Measurements from ENCODE around the gene CPLANE2.
"Not testable (repeated sequence)": the region's sequence is repeated elsewhere in the genome, so short reads cannot be mapped to it uniquely, and the experiment has no call there.

CPLANE2 gene

DNA sequence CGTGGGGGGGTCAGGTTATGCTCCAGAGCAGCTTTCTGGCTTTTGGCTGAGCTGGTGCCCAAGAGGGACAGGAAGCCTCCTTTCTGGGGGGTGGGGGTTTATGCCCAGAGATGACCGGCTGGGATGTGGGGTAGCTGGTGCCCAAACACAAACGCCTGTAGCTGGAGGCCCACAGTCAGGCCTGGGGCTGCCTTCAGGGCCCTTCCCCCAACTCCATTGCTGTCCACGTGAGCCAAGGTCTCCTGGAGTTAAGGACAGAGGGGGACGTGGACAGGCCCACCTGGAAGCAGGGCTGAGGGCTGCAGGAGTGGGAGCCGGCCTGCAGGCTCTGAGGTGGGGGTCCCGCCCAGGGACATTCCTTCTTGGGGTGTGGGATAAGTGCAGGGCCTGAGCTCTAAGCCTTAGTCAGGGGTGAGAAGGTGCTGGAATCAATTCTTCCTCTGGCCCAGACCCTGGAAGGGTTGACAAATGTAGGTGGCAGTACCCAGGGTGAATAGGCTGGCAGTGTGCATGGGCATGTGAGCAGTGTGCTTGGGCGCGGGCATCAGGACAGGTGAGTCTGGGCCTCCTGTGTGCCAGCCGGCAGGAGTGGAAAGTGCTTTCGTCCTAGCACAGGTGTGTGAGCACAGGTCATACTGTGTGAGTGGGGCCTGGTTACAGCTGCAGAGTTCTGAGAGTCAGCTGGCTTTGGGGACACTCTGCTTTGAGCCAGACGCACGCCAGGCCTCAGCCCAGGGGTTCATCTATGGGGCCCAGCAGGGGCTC, 6.8 kb downstream of the CPLANE2 start:
- no peak for DNase-seq (ENCODE audit: low read depth in 2 of 2)

DNA sequence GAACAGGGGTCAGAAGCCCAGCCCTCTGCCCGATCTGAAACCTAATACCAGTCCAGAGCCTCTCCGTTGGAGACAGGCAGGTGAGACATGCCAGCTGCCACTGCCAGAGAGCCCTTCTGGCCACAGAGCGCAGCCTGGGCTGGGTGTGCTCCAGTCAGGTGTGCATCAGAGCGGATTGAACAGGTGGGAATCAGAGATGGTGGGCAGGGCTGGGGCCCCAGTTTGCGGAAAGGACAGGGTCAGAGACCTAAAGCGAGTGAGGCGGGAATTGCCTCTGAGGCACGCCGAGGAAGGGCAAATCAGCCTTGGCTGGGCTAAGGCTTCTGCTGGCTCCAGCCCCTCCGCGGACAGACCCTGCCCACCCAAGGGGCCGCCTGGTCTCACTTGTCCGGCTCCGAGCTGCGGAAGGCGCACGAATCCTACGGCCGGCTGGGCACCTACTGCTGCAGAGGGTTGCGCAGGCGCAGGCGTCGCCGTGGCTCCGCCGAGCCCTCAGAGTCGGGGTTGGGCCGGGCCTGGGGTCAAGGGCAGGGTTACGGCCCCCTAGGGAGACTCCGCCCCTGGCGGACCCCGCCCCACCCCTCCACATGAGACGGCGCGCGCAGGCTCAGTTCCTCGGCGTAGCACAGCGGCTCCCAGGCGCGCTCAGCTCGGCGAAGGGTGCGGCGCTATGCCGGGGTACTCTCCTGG, 10.3 kb downstream of the CPLANE2 start:
- no peak for DNase-seq (ENCODE audit: low read depth in 2 of 2)

DNA sequence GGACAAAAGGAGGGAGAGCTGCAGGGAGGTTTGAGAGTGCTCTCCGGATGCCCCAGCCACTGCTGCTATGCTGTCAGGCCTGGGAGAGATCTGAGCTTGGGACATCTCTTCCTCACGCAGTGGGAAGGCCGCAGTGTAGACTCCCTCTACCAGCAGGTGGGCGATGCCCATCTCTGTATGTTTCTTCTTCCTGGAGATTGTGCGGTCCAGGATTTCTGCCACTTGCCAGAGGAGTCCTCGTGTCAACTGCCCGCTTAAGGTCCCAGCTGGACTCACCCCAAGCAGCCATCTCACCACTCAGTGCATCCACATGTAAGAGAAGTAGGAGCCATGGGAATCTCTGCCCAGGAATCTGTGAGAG, 10.9 kb downstream of the CPLANE2 start:
- DNase-seq (ENCODE audit: low read depth in 2 of 2), result no peak

DNA sequence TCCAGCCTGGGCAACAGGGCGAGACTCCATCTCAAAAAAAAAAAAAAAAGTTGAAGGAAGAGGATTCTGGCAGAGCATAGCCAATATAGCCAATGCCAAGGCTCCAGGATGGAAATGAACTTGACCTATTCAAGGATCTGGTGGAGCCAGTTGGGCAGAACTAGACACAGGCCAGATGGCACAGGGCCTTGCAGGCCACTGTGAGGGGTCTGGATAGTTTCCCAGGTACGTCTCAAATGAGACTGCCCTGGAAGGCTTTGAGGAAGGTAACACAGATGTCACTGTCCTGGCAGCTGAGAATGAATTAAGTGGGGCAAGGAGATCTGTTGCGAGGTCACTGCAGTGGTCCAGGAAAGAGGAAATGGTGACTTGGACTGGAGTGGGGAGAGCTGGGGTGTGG, 12.5 kb downstream of the CPLANE2 start:
- no peak for DNase-seq (ENCODE audit: low read depth in 2 of 2)

DNA sequence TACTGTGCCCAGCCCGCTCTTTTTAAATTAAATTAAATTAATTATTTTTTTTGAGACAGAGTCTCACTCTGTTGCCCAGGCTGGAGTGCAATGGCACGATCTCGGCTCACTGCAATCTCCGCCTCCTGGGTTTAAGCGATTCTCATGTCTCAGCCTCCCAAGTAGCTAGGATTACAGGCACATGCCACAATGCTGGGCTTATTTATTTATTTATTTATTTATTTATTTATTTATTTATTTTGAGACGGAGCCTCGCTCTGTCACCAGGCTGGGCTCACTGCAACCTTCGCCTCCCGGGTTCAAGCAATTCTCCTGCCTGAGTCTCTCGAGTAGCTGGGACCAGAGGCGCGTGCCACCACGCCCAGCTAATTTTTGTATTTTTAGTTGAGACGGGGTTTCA, 14.3 kb downstream of the CPLANE2 start:
- not testable (repeated sequence) for DNase-seq (ENCODE audit: low read depth in 2 of 2)

DNA sequence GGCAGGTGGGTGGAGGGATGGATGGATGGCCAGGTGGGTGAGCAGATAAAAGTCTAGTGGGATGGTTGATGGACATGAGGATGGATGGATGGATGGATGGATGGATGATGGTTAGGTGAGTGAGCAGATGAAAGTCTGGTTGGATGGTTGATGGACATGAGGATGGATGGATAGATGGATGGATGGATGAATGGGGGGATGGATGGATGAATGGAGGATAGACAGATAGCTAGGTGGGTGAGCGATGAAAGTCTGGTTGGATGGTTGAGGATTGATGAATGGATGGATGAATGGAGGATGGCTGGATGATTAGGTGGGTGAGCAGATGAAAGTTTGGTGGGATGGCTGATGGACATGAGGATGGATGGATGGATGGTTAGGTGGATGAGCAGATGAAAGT, 15.5 kb downstream of the CPLANE2 start:
- DNase-seq (ENCODE audit: low read depth in 2 of 2), result no peak

DNA sequence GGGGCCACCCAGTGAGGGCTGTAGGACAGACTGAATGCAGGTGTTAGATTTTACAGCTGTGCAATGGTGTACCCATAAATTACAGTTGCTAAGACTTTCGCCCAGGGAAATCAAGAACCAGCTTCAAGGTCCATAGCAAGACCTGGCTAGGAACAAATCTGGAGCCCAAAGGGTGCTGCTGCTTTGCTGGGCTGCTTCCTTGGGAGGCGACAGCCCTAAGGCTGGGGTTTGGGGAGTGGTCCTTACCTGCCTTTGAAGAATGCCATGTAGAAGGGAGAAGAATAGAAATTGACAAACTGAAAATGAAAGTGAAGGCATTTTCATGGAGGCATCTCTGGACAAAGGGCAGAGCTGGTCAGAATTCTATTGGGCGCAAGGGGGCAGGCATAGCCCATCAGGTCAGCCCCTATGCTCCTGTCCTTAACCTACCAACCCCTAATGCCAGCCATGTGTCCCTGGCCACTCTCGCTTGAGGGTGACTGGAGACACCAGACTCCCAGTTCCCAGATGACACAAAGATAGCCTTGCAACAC, 16.9 kb downstream of the CPLANE2 start:
- DNase-seq (ENCODE audit: low read depth in 2 of 2), result no peak

DNA sequence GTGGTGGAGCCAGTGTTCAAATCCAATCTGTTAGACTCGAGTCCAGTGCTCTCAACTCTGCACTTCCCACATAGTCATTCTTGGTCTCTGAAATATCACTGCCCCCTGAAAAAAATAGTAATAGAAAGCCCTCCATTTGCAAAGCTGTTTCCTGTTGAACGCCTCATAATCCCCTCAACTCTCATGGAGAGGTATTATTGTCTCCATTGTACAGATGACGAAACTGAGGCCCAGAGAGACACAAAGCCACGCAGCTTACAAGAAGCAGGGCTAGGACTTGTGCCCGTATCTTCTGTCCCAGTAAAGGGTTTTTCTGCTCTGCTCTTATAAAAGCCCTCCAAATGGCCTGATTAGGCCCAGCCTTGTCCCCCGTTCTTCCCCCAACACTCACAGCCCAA, 18.3 kb downstream of the CPLANE2 start:
- DNase-seq (ENCODE audit: low read depth in 2 of 2), result no peak

DNA sequence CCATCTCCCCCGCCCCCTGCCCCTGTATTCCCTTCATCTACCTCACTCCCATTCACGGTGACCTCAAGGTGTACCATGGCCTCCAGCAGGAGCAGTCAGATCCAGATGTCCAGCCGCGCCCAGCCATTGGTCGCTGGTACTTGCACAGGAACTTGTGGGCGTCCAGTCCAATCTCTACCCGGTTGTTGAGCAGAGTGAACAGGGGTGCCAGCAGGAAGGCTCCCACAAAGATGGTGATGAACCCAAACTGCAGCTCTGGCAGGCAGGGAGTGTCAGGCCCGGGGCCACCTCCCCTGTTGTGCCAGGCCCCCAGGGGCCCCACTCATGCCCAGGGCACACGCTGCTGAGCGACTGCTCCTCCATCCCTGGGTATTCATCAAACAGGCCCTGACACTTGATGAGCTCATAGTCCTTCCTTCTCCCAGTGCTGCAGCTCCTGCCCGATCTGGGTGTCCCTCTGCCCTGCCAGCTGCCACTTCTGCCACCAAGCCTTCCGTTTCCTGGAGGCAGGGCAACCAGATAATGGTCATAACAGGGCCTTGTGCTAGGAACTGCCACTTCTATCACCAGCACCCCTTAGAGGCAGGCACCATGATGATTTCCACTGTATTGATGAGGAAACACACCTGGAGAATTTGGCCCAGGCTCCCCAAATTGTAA, 18.8 kb downstream of the CPLANE2 start:
- no peak for DNase-seq (ENCODE audit: low read depth in 2 of 2)

DNA sequence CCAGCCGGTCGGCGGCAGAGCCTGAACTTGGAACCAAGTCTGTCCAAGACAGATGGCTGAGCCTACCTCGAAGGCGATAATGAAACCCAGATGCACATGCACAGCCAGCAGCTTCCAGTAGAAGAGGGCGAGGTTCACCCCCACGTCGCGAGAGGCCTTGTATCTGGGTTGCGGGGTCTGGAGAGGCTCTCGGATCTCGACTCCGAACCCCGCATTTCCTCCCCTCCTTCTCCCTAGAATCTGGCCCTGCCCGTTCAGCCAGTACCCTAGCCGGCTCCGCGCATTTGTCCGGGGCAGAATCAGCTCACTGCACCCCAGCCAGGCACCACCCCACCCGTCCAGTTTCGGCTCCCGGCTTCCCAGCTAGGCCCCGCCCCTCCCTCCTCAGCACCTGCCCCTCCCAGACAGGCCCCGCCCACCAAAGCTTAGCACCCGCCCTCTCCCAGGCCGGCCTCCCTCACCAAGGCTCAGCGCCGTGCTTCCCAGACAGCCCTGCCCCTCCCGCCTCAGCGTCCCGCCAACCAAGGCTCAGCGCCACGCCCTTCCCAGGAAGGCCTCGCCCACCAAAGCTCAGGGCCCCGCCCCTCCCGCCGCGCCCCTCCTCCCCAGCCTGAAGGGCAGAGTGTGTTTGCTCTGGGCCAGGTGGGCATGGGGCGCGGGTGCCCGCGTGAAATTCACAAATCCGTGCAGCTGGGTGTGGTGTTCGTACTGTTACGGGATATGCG, 19.8 kb downstream of the CPLANE2 start:
- DNase-seq (ENCODE audit: low read depth in 2 of 2), result peak; percentile 95 to 96

DNA sequence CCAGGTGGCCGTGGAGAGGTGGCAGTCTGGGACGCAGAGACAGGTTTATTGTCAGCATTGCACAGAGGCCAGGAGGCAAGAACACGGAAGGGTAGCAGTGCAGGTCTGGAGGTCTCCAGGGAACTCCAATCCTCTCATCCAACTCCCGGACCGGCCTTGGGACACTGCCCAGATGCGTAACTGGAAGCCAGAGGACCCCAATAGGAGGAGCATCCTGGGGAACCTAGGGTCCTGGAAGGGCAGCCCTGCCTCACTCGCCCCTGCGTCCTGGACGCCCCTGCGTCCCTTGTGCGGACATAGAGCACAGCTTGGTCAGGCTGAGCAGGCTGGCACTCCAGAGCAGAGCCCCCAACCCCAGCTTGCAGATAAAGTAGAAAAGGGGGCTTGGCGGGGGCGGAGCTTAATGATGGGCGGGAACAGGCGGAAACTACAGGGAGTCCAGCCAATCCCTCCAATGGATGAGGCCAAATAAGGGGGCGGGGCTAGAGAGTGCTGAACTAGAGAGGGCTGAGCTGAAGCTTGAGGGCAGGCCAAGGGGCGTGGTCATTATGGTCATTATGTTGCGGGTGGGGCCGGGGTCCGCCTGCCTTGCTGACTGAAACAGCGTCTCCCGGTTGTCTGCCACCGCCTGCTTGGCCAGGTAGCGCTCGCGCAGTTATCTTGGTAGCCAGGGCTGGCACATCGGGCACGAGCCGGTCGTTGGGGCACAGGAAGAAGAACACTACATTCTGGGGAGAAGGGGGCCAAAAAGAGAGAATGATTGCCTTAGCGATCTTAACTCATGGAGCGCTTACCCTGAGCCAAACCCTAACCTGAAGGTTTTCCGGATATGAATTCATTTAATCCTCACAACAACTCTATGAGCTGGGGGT, 20.9 kb downstream of the CPLANE2 start:
- peak; percentile 51 to 73 for DNase-seq (ENCODE audit: low read depth in 2 of 2)

DNA sequence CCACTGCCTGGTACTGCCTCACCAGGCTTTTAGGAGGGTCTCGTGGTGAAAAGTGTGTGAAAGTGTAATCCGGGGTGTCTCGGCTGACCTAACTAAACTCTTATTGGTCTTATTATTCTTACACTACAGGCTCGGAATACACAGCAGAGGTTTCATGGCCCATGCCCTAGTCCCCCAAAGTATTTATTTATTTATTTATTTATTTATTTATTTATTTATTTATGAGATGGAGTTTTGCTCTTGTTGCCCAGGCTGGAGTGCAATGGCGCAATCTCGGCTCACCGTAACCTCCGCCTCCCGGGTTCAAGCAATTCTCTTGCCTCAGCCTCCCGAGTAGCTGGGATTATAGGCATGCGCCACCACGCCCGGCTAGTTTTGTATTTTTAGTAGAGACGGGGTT, 21.7 kb downstream of the CPLANE2 start:
- not testable (repeated sequence) for DNase-seq (ENCODE audit: low read depth in 2 of 2)

DNA sequence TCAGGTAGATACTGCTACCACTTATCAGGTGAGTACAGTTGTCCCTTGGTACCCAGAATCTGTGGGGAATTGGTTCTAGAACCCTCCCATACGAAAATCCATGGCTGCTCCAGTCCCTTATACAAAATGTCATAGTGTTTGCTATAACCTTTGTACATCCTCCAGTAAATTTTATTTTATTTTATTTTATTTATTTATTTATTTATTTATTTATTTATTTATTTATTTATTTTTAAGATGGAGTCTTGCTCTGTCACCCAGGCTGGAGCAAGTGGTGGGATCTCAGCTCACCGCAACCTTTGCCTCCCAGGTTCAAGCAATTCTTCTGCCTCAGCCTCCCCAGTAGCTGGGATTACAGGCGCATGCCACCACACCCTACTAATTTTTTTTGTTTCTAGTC, 23.4 kb downstream of the CPLANE2 start:
- DNase-seq (ENCODE audit: low read depth in 2 of 2), result not testable (repeated sequence)

DNA sequence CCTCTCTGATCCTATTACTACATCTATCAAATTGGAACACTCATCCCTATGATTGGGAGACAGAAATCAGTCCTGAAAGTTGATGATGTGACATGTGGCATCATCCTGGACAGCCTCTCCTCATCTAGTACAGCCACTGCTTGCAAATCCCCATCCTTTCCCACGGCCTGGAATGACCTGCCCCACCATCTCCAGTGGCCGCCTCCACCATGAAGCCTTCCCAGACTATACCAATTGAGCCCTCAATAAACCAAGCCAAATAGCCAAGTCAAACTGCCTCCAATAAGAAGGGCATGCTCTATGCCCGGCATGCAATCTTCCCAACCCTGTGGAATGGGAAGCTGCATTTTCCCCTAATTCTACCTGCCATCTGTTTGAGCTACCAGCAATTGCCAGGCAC, 24.0 kb downstream of the CPLANE2 start:
- DNase-seq (ENCODE audit: low read depth in 2 of 2), result no peak

DNA sequence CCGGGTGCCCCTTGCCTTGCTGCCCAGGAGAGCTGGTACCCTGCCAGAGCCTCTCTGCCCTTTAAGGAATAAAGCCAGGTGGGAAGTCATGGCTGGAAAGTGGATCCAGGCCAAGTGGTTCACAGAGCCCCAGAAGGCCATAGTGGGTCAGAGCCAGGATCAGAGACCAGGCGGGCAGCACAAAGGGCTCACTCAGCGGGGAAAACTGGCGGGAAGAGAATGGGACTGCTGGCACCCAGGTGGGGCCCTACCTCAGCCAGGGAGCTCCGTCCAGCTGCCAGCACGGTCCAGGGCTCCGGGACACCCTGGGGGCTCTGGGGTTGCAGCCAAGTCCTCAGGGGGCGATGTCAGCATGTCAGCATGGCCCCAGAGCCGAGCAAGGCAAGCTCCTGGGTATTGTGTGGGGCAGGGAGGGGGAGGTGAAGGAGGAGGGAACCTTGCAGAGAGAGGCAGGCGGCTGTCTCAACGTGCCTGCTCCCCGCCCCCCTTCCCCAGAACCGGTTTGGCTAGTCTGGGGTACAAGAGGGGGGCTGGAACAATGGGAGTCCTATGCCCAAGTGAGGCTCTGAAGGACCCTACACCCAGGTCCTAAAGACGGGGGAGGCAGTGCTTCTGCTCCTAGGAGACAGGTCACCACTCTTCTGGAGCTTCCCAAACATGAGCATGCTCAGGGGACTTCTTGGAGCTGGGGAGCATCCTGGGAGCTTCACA, 24.6 kb downstream of the CPLANE2 start, which contains the start of gene ARHGEF19:
ARHGEF19 (minus strand) TSS at position 402 of the 711 bp plus-strand sequence. CDS start 3,598 bp downstream, outside the sequence.
- DNase-seq (ENCODE audit: low read depth in 2 of 2), result no peak

DNA sequence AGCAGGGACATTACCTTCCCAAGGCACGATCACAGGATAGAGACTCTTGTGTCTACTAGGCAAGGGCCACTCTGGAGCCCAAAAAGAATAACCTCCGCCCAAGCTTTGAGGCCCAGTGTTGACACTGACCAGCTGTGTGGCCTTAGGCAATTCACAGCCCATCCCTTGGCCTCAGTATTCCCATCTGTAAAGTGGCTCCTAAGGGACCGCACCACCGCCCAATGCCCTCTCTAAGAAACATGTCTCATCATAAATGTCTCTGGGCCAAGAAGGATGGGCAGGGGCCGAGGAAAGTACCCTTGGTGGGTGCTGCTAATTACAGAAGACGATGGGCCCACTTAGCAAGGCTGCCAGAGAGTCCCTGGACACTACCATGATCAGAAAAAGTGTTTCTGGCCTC, 25.2 kb downstream of the CPLANE2 start:
- no peak for DNase-seq (ENCODE audit: low read depth in 2 of 2)

DNA sequence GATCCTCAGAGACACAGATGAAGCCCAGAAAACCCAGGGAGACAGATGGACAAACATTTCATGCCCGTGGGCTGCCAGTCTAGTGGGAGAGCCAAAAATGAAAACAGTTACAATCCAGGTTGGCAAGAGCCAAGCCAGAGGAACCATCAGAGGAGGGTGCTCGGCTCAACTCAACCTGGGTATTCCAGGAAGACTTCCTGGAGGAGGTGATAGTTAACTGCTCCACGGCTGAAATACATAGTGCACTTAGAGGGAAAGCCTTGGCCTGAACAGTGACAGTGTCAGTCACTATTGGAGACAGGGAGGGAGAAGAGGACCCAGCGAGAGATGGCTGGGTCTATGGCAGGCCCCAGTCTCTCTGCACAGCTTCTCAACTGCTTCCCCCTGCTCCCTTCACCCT, 26.4 kb downstream of the CPLANE2 start:
- no peak for DNase-seq (ENCODE audit: low read depth in 2 of 2)

DNA sequence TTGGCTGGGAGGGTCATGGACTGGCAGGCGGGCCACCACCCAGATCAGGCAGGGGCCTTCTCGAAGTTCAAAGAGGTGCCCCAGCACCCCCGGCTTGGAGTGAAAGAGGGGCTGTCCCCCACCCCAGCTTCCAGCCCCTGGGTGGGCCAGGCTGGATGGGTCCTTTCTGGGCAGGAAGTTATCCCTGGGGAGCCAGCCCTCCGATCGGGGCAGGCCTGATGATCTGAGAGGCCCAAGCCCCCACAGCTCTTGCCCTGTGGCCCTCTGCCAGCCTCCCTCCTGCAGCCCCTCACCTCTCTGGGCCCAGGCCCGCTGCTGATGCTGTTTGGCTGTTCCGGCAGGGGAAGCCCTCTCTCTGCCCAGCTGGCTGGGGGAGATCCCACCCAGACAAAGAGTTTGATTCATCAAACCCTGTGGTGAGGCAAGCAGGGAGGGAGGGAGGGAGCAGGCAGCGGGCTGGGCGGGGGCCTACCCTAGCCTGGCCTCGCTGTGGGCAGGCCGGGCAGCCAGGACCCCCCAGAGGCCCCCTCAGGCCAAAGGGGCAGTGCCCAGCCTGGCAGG, 27.1 kb downstream of the CPLANE2 start:
- no peak for DNase-seq (ENCODE audit: low read depth in 2 of 2)

DNA sequence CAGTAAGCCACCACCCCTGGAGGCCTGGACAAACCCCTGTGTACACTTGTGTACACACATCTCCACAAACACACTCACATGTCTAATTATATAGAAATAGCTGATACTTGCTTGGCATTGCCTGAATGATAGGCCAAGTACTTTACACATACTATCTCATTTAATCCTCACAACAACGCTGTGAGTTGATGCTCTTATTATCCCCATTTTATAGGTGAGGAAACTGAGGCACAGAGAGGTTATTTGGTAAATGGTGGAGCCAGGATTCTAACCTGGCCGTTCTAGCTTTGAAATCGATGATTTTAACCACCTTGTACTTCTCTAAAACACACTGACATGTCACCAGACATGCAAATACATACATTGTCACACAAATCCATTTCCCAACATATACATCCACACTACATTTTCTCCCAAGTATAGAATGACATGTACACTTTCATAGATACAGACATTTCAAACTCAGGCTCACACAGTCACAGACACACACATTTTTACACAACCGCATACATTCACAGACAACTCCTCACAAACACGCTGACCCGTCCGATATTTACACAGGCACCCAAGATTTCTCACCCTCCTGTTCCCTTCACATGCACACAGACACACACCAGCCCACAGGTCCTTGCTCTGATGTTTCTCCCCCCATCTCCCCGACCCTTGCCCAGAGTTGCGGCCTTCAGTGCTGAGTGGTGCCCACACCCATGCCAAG, 27.7 kb downstream of the CPLANE2 start:
- no peak for DNase-seq (ENCODE audit: low read depth in 2 of 2)
